Fibroblast of lung (primary cell): ENCODE data around the gene RND3.

Source experiments
- CTCF ChIP-seq, 2 donors: IDR thresholded peaks in 1 of 2; conservative IDR thresholded peaks in 1 of 2; 1 replicate in 1 of 2; 2 replicates in 1 of 2; pipeline ENCODE4 v1.5.1; 2011 to 2012; ENCODE audit warnings: low read length in 2 of 2, control low read depth in 1 of 2, inconsistent platforms in 1 of 2, low read depth in 1 of 2, mild to moderate bottlenecking in 1 of 2
- EZH2 ChIP-seq: IDR thresholded peaks from 2 replicates; pipeline ENCODE4 v1.5.1; 2012; ENCODE audit warnings: low read length, control low read depth, mild to moderate bottlenecking; ENCODE audit errors: missing control alignments

GRCh38 chr2:150450765-150451164, 36.7 kb downstream of the RND3 start:
- no peak for TF ChIP-seq CTCF (conservative IDR thresholded peaks at IDR 0.05 in 1 of 2, IDR thresholded peaks at IDR 0.05 in 1 of 2; ENCODE audit: low read depth in 1 of 2, low read length in 2 of 2)
- no peak for TF ChIP-seq EZH2
